Activated CD8-positive, alpha-beta T cell treated with anti-CD3 and anti-CD28 coated beads for 36 hours (primary cell): ENCODE results near the gene CNOT8. TPM values are rescaled to one million over a fixed set of nuclear protein-coding genes. Genes with fewer than 3 reads are reported as not detected.

Experiments used
- ATAC-seq: fragments of 200-7000 bp; cut with Tn5 transposase; one replicate; pipeline ENCODE4 v1.10.0; 2021; ENCODE audit warnings: mild to moderate bottlenecking, moderate library complexity
- CTCF ChIA-PET: fragments of 350-600 bp; sonication (Branson Sonifier 250); formaldehyde crosslinking; loops from one replicate; lab custom pipeline; 2021; ENCODE audit warnings: antibody characterized with exemption; lab: Charles Lee
- POLR2A ChIA-PET: fragments of 350-600 bp; sonication (Branson Sonifier 250); formaldehyde crosslinking; loops from one replicate; lab custom pipeline; 2021; ENCODE audit warnings: antibody characterized with exemption; lab: Charles Lee
- DNase-seq: peaks from one replicate; pipeline ENCODE4 v3.0.0-alpha.2; 2020
- H3K27ac Mint-ChIP-seq: one replicate; pipeline ENCODE4 v1.8.0; 2021; ENCODE audit warnings: mild to moderate bottlenecking, mixed read lengths
- H3K27me3 Mint-ChIP-seq: one replicate; pipeline ENCODE4 v1.8.0; 2021; ENCODE audit warnings: mixed read lengths
- H3K36me3 Mint-ChIP-seq: one replicate; pipeline ENCODE4 v1.8.0; 2021; ENCODE audit warnings: low read depth, mixed read lengths
- H3K4me1 Mint-ChIP-seq: one replicate; pipeline ENCODE4 v1.8.0; 2021; ENCODE audit warnings: low read depth, mixed read lengths
- H3K4me3 Mint-ChIP-seq: one replicate; pipeline ENCODE4 v1.8.0; 2021; ENCODE audit warnings: mild to moderate bottlenecking, moderate library complexity, mixed read lengths
- H3K9me3 Mint-ChIP-seq: one replicate; pipeline ENCODE4 v1.8.0; 2021; ENCODE audit warnings: mixed read lengths
- intact Hi-C: fragments of 100-400 bp; cut with micrococcal nuclease; formaldehyde crosslinking; loops from one replicate; pipeline ENCODE4 v1.10.0; 2022
- total RNA-seq, 2 experiments: library from RNA; stranded (reverse); gene quantifications; one replicate each; pipeline ENCODE4 v1.2.3, GENCODE V29; 2021
- TF ChIP-seq, protein P1 (sequence below): fragments of 200-600 bp; IDR thresholded peaks from one replicate; pipeline ENCODE4 v1.8.0; 2022; ENCODE audit warnings: antibody characterized with exemption, mild to moderate bottlenecking

Gene CNOT8
- total RNA-seq, 2 experiments from 2014 or later: 78.6 to 84.4 TPM

DNA sequence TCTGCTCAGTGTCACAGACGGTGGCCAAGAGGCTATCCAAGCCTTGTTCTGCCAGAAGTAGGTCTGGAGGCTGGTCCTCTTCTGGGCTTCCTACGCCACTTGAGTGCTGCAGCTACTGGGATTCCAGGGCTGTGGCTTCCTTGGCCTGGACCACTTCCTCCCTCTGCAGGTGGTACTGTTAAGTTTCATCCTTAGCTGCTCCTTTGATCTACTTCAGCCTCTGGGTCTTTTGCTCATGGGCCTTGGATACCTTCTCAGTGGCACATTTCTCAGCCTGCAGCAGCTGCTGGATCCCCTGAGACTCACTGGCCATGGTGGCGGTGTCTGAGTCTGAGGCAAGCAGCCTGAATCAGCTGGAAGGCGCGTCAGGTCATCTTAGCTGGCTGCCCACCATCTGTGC is 10.3 kb downstream of the CNOT8 start:
- TF ChIP-seq, protein P1, sequence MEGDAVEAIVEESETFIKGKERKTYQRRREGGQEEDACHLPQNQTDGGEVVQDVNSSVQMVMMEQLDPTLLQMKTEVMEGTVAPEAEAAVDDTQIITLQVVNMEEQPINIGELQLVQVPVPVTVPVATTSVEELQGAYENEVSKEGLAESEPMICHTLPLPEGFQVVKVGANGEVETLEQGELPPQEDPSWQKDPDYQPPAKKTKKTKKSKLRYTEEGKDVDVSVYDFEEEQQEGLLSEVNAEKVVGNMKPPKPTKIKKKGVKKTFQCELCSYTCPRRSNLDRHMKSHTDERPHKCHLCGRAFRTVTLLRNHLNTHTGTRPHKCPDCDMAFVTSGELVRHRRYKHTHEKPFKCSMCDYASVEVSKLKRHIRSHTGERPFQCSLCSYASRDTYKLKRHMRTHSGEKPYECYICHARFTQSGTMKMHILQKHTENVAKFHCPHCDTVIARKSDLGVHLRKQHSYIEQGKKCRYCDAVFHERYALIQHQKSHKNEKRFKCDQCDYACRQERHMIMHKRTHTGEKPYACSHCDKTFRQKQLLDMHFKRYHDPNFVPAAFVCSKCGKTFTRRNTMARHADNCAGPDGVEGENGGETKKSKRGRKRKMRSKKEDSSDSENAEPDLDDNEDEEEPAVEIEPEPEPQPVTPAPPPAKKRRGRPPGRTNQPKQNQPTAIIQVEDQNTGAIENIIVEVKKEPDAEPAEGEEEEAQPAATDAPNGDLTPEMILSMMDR: no peak
- ChIA-PET CTCF (interaction anchor here (1.0 kb wide), 1 partner anchor 8 kb away, joined by 3 read pairs; no protein-coding TSS in a partner anchor), POLR2A (interaction anchor here (1.2 kb wide), 1 partner anchor 10 kb away, joined by 3 read pairs; the partner anchor contains the start of gene CNOT8)
- Mint-ChIP-seq H3K4me1 (peaks cover 20% of the 10 kb centered on the region), H3K4me3 (no peak overlapping the region), H3K36me3 (peaks cover 58% of the 10 kb centered on the region), H3K9me3 (no peaks in the 10 kb centered on the region), H3K27me3 (no peaks in the 10 kb centered on the region), H3K27ac (no peak overlapping the region)
- DNase-seq (no peak), ATAC-seq (no peak)
- intact Hi-C loops: no loop called here

DNA sequence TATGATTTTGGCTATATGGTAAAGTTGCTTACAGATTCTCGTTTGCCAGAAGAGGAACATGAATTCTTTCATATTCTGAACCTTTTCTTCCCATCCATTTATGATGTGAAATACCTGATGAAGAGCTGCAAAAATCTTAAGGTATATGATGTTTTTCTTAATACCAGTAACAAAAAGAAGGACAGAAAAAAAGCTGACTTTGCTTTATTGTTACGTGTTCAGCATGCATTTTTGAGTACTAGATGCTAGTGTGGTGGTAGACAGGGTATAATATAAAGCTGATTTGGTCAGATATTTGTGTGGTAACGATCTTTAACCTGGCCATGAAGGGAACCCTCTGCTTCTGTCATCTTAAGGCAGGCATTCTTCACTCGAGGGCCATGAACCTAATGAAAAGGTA is 13.3 kb downstream of the CNOT8 start:
- POLR2A ChIA-PET: no interaction called here
- intact Hi-C loops: loop anchor here (10.0 kb wide), 1 partner anchor 217 kb away; no protein-coding TSS in a partner anchor
- H3K27ac Mint-ChIP-seq: no peak overlapping the region

DNA sequence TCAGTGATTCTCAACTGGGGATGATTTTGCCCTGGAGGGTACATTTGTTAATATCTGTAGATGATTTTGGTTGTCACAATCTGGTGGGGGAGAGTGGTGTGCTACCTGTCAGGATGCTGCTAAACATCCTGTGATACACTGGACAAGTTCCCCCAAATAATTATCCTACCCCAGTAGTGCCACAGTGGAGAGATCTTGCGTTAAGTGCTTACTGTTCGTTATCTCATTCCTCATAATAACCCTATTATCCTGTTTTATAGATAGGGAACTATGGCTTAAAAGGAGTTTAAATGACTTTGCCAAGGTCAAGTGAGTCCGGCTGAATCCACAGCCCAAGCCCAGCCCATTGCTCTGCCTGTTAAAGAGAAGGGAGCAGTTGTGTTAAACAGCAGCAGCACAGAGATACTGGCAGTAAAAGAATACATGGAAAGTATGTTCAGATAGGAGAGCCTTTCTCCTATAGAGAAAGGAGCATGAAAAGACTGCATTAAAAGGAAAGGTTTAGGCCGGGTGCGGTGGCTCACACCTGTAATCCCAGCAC is 15.4 kb downstream of the CNOT8 start:
- ATAC-seq (no peak), DNase-seq (no peak)
- Mint-ChIP-seq H3K36me3 (peaks cover 64% of the 10 kb centered on the region), H3K27ac (peak overlapping the region; percentile 58), H3K9me3 (peaks cover 8% of the 10 kb centered on the region), H3K4me1 (no peaks in the 10 kb centered on the region), H3K27me3 (no peaks in the 10 kb centered on the region), H3K4me3 (no peak overlapping the region)
- intact Hi-C loops: loop anchor here (10.0 kb wide), 1 partner anchor 219 kb away; no protein-coding TSS in a partner anchor
- POLR2A ChIA-PET: no interaction called here
- CTCF ChIA-PET: no interaction called here
- TF ChIP-seq, protein P1: no peak

More for the DNA sequence above, 13.3 kb downstream of the CNOT8 start:
- ATAC-seq: no peak
- H3K9me3 Mint-ChIP-seq: no peaks in the 10 kb centered on the region
- H3K36me3 Mint-ChIP-seq: peaks cover 56% of the 10 kb centered on the region
- no peaks in the 10 kb centered on the region for H3K27me3 Mint-ChIP-seq
- no peaks in the 10 kb centered on the region for H3K4me1 Mint-ChIP-seq
- CTCF ChIA-PET: interaction anchor here (1.4 kb wide), 1 partner anchor 12 kb away, joined by 3 read pairs; no protein-coding TSS in a partner anchor
- TF ChIP-seq, protein P1: no peak
- no peak for DNase-seq
- no peak overlapping the region for H3K4me3 Mint-ChIP-seq

- Mint-ChIP-seq H3K27ac (no peak overlapping the region), H3K9me3 (peaks cover 16% of the 10 kb centered on the region), H3K4me3 (no peak overlapping the region), H3K36me3 (peaks cover 78% of the 10 kb centered on the region), H3K4me1 (no peaks in the 10 kb centered on the region), H3K27me3 (no peaks in the 10 kb centered on the region)
- intact Hi-C loops: loop anchor here (10.0 kb wide), 1 partner anchor 224 kb away; no protein-coding TSS in a partner anchor
- TF ChIP-seq, protein P1: no peak
- no peak for DNase-seq
- CTCF ChIA-PET: interaction anchor here (0.6 kb wide), 1 partner anchor 463 kb away, joined by 3 read pairs; no protein-coding TSS in a partner anchor
- no peak for ATAC-seq
- POLR2A ChIA-PET: no interaction called here
Measured at GRCh38 chr5:154878642-154879335, 20.4 kb downstream of the CNOT8 start.

GRCh38 chr5:154881986-154882385 is 23.6 kb downstream of the CNOT8 start:
- intact Hi-C loops: no loop called here
- H3K9me3 Mint-ChIP-seq: peaks cover 35% of the 10 kb centered on the region
- ATAC-seq: no peak
- no peak overlapping the region for H3K27ac Mint-ChIP-seq
- POLR2A ChIA-PET: no interaction called here
- CTCF ChIA-PET: no interaction called here
- no peaks in the 10 kb centered on the region for H3K4me1 Mint-ChIP-seq
- no peak for DNase-seq
- TF ChIP-seq, protein P1: no peak
- H3K36me3 Mint-ChIP-seq: peaks cover 86% of the 10 kb centered on the region
- H3K4me3 Mint-ChIP-seq: no peak overlapping the region
- H3K27me3 Mint-ChIP-seq: no peaks in the 10 kb centered on the region
